GM19043 (cell line): ENCODE measurements around the gene KLHL35.

Experiments
- ATAC-seq: cut with Tn5 transposase; IDR thresholded peaks from one replicate; pipeline ENCODE4 v1.9.1; 2021; ENCODE audit warnings: low read depth; ENCODE audit not compliant: unreplicated experiment

The KLHL35 gene

GRCh38 chr11:75445315-75445953 lies 12.4 kb upstream of the KLHL35 start:
- ATAC-seq: no peak

GRCh38 chr11:75443043-75443442 lies 10.0 kb upstream of the KLHL35 start:
- ATAC-seq: no peak

- ATAC-seq: no peak
Observed at GRCh38 chr11:75442161-75442885, 9.3 kb upstream of the KLHL35 start.

GRCh38 chr11:75441804-75442132 lies 8.8 kb upstream of the KLHL35 start:
- ATAC-seq: no peak

GRCh38 chr11:75440960-75441803 lies 8.2 kb upstream of the KLHL35 start:
- no peak for ATAC-seq

- no peak for ATAC-seq
Observed at GRCh38 chr11:75439495-75440120, 6.6 kb upstream of the KLHL35 start.

GRCh38 chr11:75439026-75439425 lies 6.0 kb upstream of the KLHL35 start:
- no peak for ATAC-seq

- ATAC-seq: no peak
Observed at GRCh38 chr11:75437966-75438659, 5.1 kb upstream of the KLHL35 start.

- no peak for ATAC-seq
Observed at GRCh38 chr11:75436806-75437205, 3.8 kb upstream of the KLHL35 start.

GRCh38 chr11:75435571-75435925 lies 2.5 kb upstream of the KLHL35 start:
- no peak for ATAC-seq

- ATAC-seq: no peak
Observed at GRCh38 chr11:75434886-75435570, 2.0 kb upstream of the KLHL35 start.

- ATAC-seq: no peak
Observed at GRCh38 chr11:75434051-75434450, 1.0 kb upstream of the KLHL35 start.

- ATAC-seq: no peak
Observed at GRCh38 chr11:75433443-75433842, 440 bp upstream of the KLHL35 start.

GRCh38 chr11:75431533-75432525 lies 1.2 kb downstream of the KLHL35 start:
- ATAC-seq: no peak

- no peak for ATAC-seq
Observed at GRCh38 chr11:75430714-75431532, 2.1 kb downstream of the KLHL35 start.

- no peak for ATAC-seq
Observed at GRCh38 chr11:75429902-75430713, 2.9 kb downstream of the KLHL35 start.

- no peak for ATAC-seq
Observed at GRCh38 chr11:75429641-75429901, 3.4 kb downstream of the KLHL35 start.
